ENCODE data around the gene CDH26. TPM values are rescaled to one million over a fixed set of nuclear protein-coding genes. Genes with fewer than 3 reads are reported as not detected.

Gene CDH26
- total RNA-seq, 1 donor from 2014 or later, result not detected

GRCh38 chr20:60016406-60016805 is 58.2 kb downstream of the CDH26 start:
- DNase-seq (ENCODE audit: low spot score in 2 of 2), result no peak
- Histone ChIP-seq H3K9me3 (no peaks in the 10 kb centered on the region), H3K27me3 (no peaks in the 10 kb centered on the region), H3K27ac (no peak overlapping the region), H3K36me3 (no peaks in the 10 kb centered on the region), H3K4me3 (no peak overlapping the region), H3K4me1 (no peaks in the 10 kb centered on the region)
- no peak for TF ChIP-seq CTCF (IDR thresholded peaks at IDR 0.05)
- intact Hi-C loops (cut with DNase I), result no loop called here

- no peak for TF ChIP-seq CTCF (IDR thresholded peaks at IDR 0.05)
- Histone ChIP-seq H3K4me1 (no peaks in the 10 kb centered on the region), H3K27ac (no peak overlapping the region)
Measured at GRCh38 chr20:60020251-60020650, 62.0 kb downstream of the CDH26 start.

GRCh38 chr20:60021104-60021503 is 62.9 kb downstream of the CDH26 start:
- DNase-seq (ENCODE audit: low spot score in 2 of 2), result no peak
- Histone ChIP-seq H3K4me1 (no peaks in the 10 kb centered on the region), H3K27ac (no peak overlapping the region), H3K27me3 (no peaks in the 10 kb centered on the region), H3K36me3 (no peaks in the 10 kb centered on the region), H3K4me3 (no peak overlapping the region), H3K9me3 (no peaks in the 10 kb centered on the region)
- TF ChIP-seq CTCF (IDR thresholded peaks at IDR 0.05), result no peak
- intact Hi-C loops (cut with DNase I), result no loop called here

More at GRCh38 chr20:60020251-60020650, 62.0 kb downstream of the CDH26 start:
- H3K9me3 ChIP-seq, result no peaks in the 10 kb centered on the region
- DNase-seq (ENCODE audit: low spot score in 2 of 2), result no peak
- intact Hi-C loops (cut with DNase I), result no loop called here
- no peaks in the 10 kb centered on the region for H3K36me3 ChIP-seq
- H3K4me3 ChIP-seq, result no peak overlapping the region
- H3K27me3 ChIP-seq, result no peaks in the 10 kb centered on the region

- intact Hi-C loops (cut with DNase I), result no loop called here
- no peak for DNase-seq (ENCODE audit: low spot score in 2 of 2)
- H3K27ac ChIP-seq, result no peak overlapping the region
Measured at GRCh38 chr20:60022849-60023248, 64.6 kb downstream of the CDH26 start.

GRCh38 chr20:60024245-60024644 is 66.0 kb downstream of the CDH26 start:
- Histone ChIP-seq H3K27me3 (no peaks in the 10 kb centered on the region), H3K27ac (no peak overlapping the region), H3K4me1 (no peaks in the 10 kb centered on the region), H3K4me3 (no peak overlapping the region), H3K9me3 (no peaks in the 10 kb centered on the region), H3K36me3 (no peaks in the 10 kb centered on the region)
- TF ChIP-seq CTCF (IDR thresholded peaks at IDR 0.05), result no peak
- intact Hi-C loops (cut with DNase I), result no loop called here
- DNase-seq (ENCODE audit: low spot score in 2 of 2), result no peak

More at GRCh38 chr20:60022849-60023248, 64.6 kb downstream of the CDH26 start:
- Histone ChIP-seq H3K4me1 (no peaks in the 10 kb centered on the region), H3K4me3 (no peak overlapping the region), H3K36me3 (no peaks in the 10 kb centered on the region), H3K27me3 (no peaks in the 10 kb centered on the region), H3K9me3 (no peaks in the 10 kb centered on the region)
- no peak for TF ChIP-seq CTCF (IDR thresholded peaks at IDR 0.05)

GRCh38 chr20:60024801-60025200 is 66.6 kb downstream of the CDH26 start:
- Histone ChIP-seq H3K9me3 (no peaks in the 10 kb centered on the region), H3K4me1 (no peaks in the 10 kb centered on the region), H3K27me3 (no peaks in the 10 kb centered on the region), H3K4me3 (no peak overlapping the region), H3K27ac (no peak overlapping the region), H3K36me3 (no peaks in the 10 kb centered on the region)
- no peak for DNase-seq (ENCODE audit: low spot score in 2 of 2)
- no peak for TF ChIP-seq CTCF (IDR thresholded peaks at IDR 0.05)
- intact Hi-C loops (cut with DNase I), result no loop called here
